ENCODE results near the gene UBE4B. TPM values are rescaled to one million over a fixed set of nuclear protein-coding genes. Genes with fewer than 3 reads are reported as not detected.
A peak's percentile ranks its signal among the peaks of the same experiment; 100 is the strongest.

UBE4B gene
- total and polyA plus RNA-seq, 4 donors = 7.5 to 25.5 (median 16.6) TPM

DNA sequence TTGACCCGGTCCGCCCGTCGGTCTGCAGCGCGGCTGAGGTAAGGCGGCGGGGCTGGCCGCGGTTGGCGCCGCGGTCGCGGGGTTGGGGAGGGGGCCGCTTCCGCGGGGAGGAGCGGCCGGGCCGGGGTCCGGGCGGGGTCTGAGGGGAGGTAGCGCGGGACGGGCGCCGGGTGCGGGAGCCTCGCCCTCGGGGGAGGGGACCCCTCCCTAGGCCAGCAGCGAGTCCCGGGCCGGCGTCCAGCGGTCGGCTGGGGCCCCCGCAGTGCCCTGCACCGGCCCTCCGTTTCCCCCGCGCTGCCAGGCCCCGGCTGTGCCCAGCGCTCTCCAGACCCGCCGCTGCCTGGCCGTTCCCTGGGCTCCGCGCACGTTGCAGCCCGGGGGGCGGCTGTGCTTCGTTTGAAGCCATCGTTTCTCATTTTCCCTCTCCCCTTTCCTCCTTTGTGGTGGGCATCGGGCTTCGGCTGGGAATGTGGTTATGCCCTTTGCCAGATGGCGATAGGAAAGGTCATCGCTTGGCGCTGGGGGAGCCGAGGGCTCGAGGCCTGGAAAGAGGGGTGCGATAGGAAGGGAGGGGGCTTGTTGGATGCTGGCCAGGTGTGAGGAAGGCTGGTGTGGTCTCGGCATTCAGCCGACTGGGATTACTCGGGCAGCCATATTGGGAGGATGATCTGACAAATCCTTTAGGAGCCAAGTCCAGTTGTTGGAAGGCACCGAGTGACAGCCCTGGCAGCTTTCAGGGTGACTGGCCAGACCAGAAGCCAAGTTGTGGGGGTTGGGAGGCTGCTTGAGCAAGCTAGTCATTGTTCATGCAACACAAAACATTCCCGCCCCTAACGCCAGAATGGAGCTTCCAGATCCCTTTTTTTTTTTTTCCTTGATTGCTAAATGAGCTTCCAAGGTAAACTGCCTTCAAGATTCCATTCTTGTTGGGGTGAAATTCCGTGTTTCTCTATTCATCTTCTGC is 178.4 kb downstream of the UBE4B start:
- H3K36me3 ChIP-seq (ENCODE audit: control insufficient read depth in 4 of 4, insufficient read depth in 3 of 4, low read depth in 1 of 4, low read length in 3 of 4) = peaks cover 0 to 3% (median 0%) of the 10 kb centered on the region in 4 donors
- peak; percentile 38 for TF ChIP-seq FOXA2 (IDR thresholded peaks at IDR 0.05)
- TF ChIP-seq, protein P1, sequence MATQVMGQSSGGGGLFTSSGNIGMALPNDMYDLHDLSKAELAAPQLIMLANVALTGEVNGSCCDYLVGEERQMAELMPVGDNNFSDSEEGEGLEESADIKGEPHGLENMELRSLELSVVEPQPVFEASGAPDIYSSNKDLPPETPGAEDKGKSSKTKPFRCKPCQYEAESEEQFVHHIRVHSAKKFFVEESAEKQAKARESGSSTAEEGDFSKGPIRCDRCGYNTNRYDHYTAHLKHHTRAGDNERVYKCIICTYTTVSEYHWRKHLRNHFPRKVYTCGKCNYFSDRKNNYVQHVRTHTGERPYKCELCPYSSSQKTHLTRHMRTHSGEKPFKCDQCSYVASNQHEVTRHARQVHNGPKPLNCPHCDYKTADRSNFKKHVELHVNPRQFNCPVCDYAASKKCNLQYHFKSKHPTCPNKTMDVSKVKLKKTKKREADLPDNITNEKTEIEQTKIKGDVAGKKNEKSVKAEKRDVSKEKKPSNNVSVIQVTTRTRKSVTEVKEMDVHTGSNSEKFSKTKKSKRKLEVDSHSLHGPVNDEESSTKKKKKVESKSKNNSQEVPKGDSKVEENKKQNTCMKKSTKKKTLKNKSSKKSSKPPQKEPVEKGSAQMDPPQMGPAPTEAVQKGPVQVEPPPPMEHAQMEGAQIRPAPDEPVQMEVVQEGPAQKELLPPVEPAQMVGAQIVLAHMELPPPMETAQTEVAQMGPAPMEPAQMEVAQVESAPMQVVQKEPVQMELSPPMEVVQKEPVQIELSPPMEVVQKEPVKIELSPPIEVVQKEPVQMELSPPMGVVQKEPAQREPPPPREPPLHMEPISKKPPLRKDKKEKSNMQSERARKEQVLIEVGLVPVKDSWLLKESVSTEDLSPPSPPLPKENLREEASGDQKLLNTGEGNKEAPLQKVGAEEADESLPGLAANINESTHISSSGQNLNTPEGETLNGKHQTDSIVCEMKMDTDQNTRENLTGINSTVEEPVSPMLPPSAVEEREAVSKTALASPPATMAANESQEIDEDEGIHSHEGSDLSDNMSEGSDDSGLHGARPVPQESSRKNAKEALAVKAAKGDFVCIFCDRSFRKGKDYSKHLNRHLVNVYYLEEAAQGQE (IDR thresholded peaks at IDR 0.05) = no peak
- TF ChIP-seq GABPA (IDR thresholded peaks at IDR 0.05 in 1 of 2, conservative IDR thresholded peaks at IDR 0.05 in 1 of 2) = no peak
- TF ChIP-seq, protein P2, sequence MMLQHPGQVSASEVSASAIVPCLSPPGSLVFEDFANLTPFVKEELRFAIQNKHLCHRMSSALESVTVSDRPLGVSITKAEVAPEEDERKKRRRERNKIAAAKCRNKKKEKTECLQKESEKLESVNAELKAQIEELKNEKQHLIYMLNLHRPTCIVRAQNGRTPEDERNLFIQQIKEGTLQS (IDR thresholded peaks at IDR 0.05) = no peak
- TF ChIP-seq EGR1 (IDR thresholded peaks at IDR 0.05; ENCODE audit: low read depth in 2 of 2) = no peak
- peak; percentile 97 for TF ChIP-seq YY1 (IDR thresholded peaks at IDR 0.05)
- peak; percentile 46 to 48 for TF ChIP-seq RAD21 (IDR thresholded peaks at IDR 0.05)
- peak; percentile 72 for TF ChIP-seq SP1 (IDR thresholded peaks at IDR 0.05)
- peak; percentile 59 to 61 for TF ChIP-seq RXRA (IDR thresholded peaks at IDR 0.05)
- peak; percentile 64 for TF ChIP-seq JUND (IDR thresholded peaks at IDR 0.05)
- TF ChIP-seq, protein P3, sequence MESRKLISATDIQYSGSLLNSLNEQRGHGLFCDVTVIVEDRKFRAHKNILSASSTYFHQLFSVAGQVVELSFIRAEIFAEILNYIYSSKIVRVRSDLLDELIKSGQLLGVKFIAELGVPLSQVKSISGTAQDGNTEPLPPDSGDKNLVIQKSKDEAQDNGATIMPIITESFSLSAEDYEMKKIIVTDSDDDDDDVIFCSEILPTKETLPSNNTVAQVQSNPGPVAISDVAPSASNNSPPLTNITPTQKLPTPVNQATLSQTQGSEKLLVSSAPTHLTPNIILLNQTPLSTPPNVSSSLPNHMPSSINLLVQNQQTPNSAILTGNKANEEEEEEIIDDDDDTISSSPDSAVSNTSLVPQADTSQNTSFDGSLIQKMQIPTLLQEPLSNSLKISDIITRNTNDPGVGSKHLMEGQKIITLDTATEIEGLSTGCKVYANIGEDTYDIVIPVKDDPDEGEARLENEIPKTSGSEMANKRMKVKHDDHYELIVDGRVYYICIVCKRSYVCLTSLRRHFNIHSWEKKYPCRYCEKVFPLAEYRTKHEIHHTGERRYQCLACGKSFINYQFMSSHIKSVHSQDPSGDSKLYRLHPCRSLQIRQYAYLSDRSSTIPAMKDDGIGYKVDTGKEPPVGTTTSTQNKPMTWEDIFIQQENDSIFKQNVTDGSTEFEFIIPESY (IDR thresholded peaks at IDR 0.05) = peak; percentile 48
- peak; percentile 61 for TF ChIP-seq HNF4G (IDR thresholded peaks at IDR 0.05)
- peak; percentile 28 for TF ChIP-seq NR2F2 (IDR thresholded peaks at IDR 0.05)
- peak; percentile 57 for TF ChIP-seq TAF1 (conservative IDR thresholded peaks at IDR 0.05)
- peak; percentile 74 to 81 for TF ChIP-seq HNF4A (conservative IDR thresholded peaks at IDR 0.05)
- TF ChIP-seq, protein P4, sequence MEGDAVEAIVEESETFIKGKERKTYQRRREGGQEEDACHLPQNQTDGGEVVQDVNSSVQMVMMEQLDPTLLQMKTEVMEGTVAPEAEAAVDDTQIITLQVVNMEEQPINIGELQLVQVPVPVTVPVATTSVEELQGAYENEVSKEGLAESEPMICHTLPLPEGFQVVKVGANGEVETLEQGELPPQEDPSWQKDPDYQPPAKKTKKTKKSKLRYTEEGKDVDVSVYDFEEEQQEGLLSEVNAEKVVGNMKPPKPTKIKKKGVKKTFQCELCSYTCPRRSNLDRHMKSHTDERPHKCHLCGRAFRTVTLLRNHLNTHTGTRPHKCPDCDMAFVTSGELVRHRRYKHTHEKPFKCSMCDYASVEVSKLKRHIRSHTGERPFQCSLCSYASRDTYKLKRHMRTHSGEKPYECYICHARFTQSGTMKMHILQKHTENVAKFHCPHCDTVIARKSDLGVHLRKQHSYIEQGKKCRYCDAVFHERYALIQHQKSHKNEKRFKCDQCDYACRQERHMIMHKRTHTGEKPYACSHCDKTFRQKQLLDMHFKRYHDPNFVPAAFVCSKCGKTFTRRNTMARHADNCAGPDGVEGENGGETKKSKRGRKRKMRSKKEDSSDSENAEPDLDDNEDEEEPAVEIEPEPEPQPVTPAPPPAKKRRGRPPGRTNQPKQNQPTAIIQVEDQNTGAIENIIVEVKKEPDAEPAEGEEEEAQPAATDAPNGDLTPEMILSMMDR (IDR thresholded peaks at IDR 0.05; ENCODE audit: low read depth, low read length, missing input control) = no peak
- TF ChIP-seq, protein P5, sequence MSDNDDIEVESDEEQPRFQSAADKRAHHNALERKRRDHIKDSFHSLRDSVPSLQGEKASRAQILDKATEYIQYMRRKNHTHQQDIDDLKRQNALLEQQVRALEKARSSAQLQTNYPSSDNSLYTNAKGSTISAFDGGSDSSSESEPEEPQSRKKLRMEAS (IDR thresholded peaks at IDR 0.05) = peak; percentile 20
- no peak for TF ChIP-seq FOXA1 (IDR thresholded peaks at IDR 0.05)
- no peaks in the 10 kb centered on the region for H3K9me3 ChIP-seq (ENCODE audit: control insufficient read depth in 4 of 4, low read length in 3 of 4)
- H3K27me3 ChIP-seq (ENCODE audit: control insufficient read depth in 4 of 4, insufficient read depth in 4 of 4, low read length in 3 of 4) = no peaks in the 10 kb centered on the region
- H3K9ac ChIP-seq (ENCODE audit: low read depth in 1 of 2, low read length in 2 of 2) = peak overlapping the region; percentile 84 to 85
- H3K4me3 ChIP-seq (ENCODE audit: low read depth in 1 of 3, low read length in 3 of 3) = peak overlapping the region; percentile 85 to 100 (median 92)
- peak; percentile 56 for DNase-seq (ENCODE audit: low spot score)
- WGBS = 2% methylated on average over 69 of the region's 69 CpGs
- H3K4me1 ChIP-seq (ENCODE audit: control insufficient read depth in 4 of 4, insufficient read depth in 4 of 4, low read length in 3 of 4) = peaks cover 4 to 27% (median 17%) of the 10 kb centered on the region in 4 donors
- peak overlapping the region; percentile 92 to 99 for H3K27ac ChIP-seq (ENCODE audit: low read depth in 1 of 2, low read length in 2 of 2)
